HG02759 (cell line): Measurements from ENCODE around the gene NDST1.

Source experiments
- ATAC-seq: cut with Tn5 transposase; IDR thresholded peaks from one replicate; pipeline ENCODE4 v1.9.1; 2021; ENCODE audit warnings: mild to moderate bottlenecking, moderate library complexity; ENCODE audit not compliant: unreplicated experiment

The NDST1 gene

GRCh38 chr5:150488519-150489359, 19.2 kb upstream of the NDST1 start:
- ATAC-seq, result no peak

- ATAC-seq, result peak; percentile 77
These were observed 18.3 kb upstream of the NDST1 start for GRCh38 chr5:150489360-150490295.

DNA sequence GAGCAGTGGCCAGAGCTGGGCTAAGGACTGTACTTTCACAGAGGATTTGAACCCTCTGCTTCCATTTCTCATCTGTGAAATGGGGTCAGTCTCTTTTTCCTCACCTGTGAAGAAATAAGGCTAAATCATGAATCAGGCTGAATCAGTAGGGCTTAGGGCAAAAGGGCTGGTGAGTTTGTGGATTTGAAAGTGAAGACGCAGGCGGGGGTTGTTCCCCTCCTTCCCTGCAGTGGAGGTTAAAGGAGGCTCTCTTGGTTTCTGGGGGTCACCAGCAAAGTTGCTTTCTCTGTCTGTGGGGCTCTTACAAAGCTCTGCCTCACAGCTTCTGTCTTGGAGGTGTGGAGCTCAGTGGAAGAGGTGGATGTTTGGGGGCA, 17.6 kb upstream of the NDST1 start:
- no peak for ATAC-seq

DNA sequence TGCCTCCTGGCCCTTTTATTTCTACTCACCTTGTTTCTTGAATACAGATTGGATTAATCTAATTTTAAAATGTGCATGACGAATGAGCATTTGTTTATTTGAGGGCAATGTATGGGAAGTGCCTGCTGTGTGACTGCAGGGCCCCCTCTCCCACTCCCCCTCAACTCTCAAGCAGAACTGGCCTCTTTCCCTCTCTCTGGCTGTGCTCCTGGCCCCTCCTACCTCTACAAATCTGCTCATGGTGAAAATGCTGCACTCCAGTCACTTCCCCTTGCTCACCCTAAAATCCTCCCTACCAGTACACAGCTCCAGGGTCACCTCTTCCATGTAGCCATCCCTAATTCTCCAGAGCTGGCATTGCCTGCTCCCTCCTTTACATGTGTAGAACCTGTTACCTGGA, 17.2 kb upstream of the NDST1 start:
- no peak for ATAC-seq

DNA sequence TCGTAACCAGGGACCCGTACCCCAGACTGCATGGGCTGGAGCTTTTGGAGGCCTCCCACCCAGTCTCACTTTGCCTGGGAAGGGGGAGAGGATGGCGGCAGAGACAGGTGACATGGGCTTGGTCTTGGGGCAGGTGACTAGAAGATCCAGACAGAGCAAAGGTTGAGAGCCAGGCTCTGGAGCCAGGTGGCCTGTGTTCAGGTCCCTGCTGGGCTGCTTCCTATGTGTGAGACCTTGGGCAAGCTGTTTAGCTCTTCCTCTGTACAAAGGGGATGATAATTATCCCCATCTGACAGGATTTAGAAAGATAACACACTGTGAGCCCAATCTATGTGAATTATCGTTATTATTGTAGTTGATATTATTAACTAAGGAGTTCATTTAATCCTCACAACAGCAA, 16.1 kb upstream of the NDST1 start:
- no peak for ATAC-seq

DNA sequence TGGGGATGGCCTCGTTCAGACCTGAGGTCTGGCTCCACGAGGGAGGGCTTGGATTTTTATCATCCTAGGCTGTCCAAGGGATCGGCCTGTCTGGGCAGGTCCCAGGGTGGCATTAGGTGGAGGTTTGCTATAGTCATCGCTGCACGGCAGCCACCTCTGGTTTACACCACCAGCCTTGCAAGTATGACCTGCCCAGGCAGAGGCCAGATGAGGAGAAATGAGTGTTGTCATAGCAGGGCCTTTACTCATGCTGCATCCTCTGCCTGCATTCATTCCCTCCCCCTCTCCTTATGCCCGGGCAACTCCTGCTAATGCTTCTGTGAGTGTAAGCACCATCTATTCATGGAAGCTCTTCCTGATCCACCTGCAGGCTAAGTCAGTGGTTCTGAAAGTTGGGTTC, 15.3 kb upstream of the NDST1 start:
- ATAC-seq, result no peak

- no peak for ATAC-seq
These were observed 11.8 kb upstream of the NDST1 start for GRCh38 chr5:150496098-150496497.

DNA sequence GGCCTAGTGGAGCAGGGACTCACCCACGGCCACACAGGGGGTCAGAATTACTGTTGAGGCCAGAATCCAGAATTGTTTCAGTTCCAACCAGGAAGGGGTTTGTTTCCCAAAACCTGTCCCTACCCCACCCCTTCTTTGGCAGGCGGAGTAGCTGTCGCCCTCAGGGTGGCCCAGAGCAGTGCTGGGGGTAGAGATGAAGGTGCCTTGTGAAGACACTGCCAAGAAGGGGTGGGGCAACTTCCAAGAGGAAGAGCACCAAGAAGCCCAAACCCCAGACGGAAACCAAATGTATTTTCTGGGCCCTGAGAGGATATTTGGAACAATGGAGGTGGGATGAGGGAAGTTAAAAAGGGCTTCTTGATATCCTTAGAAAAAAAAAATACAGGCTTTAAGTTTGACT, 11.4 kb upstream of the NDST1 start:
- no peak for ATAC-seq

- ATAC-seq, result no peak
These were observed 10.5 kb upstream of the NDST1 start for GRCh38 chr5:150497274-150497988.

DNA sequence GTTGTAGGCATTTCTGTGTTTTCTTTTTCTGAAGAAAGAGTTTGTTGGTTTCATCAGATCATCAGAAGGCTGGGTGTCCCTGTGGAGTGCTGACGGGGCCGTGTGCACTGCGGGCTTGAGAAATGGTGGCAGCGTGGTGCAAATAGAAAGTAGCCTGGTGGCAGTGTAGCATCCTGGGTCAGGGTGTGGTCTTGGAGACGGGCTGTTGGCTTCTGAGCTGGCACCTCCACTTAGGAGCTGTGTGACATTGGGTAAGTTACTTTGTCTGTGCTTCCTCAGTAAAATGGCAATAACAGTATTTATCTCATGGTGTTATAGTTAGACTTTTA, 10.0 kb upstream of the NDST1 start:
- no peak for ATAC-seq

GRCh38 chr5:150498501-150498900, 9.4 kb upstream of the NDST1 start:
- ATAC-seq, result no peak

GRCh38 chr5:150498971-150499370, 9.0 kb upstream of the NDST1 start:
- ATAC-seq, result no peak

DNA sequence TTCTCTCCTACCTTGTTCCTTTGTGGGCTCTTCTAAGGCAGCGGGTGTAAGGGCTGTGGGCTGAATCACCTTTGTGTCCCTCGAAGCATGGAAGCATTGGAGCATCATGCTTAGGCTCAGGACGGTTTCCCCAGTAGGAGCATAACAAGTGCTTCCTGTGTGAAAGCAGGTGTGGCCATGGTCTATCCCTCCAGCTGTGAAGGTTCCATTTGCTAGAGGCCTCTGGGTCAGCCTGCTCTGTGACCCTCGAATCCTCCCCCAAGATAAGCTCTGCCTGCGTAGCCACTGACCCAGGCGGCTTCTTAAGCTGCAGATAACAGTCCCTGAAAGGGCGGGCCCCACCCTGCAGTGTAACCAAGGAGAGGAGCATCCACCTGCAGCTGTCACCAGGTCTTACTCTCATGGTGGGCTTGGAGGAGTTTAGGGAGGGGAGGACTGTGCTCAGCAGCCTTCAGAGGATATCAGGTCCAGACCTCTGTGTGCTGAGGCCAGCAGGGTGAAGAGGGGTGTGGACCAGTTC, 8.4 kb upstream of the NDST1 start:
- ATAC-seq, result no peak

DNA sequence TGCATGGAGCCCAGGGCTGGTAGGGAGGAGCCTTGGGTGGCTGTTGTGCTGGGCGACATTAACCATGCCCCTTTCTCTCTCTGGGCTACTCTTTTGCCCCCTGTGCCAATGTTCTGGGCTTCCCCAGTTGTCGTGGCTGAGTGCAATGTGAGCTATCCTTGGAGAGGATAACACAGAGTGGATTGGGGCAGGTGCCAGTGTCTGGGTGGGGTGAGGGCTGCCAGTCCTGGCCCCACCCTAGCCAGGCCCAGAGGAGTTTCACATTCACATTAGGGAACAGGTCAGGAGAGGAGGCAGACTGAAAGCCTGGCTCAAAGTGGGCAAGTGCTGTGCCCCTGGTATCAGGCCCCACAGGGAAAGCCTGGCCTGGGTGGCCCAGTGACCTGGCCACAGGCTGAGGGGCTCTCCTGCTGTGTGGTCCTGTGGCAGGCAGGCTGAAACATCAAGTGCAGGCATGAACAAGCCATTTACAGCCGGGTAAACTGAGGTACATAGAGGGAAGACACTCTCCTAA, 7.5 kb upstream of the NDST1 start:
- ATAC-seq, result no peak

- ATAC-seq, result no peak
These were observed 7.0 kb upstream of the NDST1 start for GRCh38 chr5:150500905-150501304.

- no peak for ATAC-seq
These were observed 5.8 kb upstream of the NDST1 start for GRCh38 chr5:150502106-150502505.

DNA sequence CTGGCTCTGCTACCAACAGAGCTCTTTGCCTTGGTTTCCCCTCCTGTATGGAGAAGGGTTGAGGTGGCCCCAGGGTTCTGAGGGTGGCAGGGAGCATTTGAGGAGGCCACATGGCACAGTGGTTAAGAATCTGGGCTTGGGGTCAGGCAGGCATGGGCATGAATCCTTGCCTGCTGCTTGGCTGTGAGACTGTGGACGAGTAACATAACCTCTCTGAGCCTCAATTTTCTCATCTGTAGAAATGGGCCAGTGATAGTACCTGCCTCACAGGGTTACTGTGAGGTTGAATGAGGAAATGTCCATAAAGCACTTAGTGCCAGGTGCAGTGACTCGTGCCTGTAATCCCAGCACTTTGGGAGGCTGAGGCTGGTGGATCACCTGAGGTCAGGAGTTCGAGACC, 5.1 kb upstream of the NDST1 start:
- no peak for ATAC-seq

GRCh38 chr5:150503386-150503785, 4.5 kb upstream of the NDST1 start:
- no peak for ATAC-seq

GRCh38 chr5:150503977-150504620, 3.8 kb upstream of the NDST1 start:
- no peak for ATAC-seq

- no peak for ATAC-seq
These were observed 2.9 kb upstream of the NDST1 start for GRCh38 chr5:150505041-150505511.
